Measurements from ENCODE around the gene TNNI3K. TPM values are rescaled to one million over a fixed set of nuclear protein-coding genes. Genes with fewer than 3 reads are reported as not detected.

TNNI3K gene
- polyA plus RNA-seq, 1 experiment = not detected

DNA sequence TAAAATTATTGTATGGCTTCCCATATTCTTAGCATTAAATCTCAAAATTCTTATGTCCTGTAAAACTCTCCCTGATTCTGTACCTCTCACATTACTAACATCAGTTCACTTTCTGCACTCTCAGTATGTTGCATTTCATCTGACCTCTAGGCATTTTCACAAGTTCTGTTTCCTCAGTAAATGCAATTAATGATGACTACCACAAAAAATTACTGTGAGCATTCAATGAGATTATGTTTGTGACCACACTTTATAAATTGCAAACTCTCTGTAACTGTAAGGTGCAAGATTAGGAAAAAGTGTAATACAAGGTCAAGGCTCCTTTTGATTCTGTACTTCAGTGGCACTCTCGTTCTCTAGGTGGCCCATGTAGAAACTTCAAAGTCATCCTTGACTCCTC lies 216.8 kb downstream of the TNNI3K start:
- CTCF ChIA-PET = no interaction called here
- no peaks in the 10 kb centered on the region for H3K27me3 ChIP-seq (ENCODE audit: control insufficient read depth, insufficient read depth, low read length)
- POLR2A ChIA-PET = no interaction called here
- TF ChIP-seq CTCF (IDR thresholded peaks at IDR 0.05; ENCODE audit: insufficient read depth, low read depth, low read length) = no peak
- no peak overlapping the region for H3K4me3 ChIP-seq (ENCODE audit: low read depth, low read length)
- H3K36me3 ChIP-seq (ENCODE audit: control insufficient read depth, insufficient read depth, low read length) = no peaks in the 10 kb centered on the region
- no peak for DNase-seq (ENCODE audit: low read depth)

DNA sequence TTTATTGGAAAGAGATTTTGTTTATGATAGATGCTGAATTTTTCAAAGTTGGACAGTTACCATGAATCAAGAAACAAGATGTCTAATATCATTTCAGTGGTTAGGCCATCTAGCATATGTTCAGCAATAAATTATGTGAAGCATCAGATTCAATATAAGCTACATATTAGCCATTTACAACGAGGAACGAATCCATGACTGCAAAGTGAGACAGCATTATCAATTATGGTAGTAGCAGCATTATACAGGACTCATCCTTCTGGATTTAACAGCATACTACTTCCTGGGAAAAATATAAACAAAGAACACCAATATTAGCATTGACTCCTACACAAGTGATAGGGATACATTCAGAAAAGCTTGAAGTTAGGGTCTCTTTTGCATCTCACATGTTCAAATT lies 218.1 kb downstream of the TNNI3K start:
- CTCF ChIA-PET = no interaction called here

GRCh38 chr1:74455390-74455789 lies 220.2 kb downstream of the TNNI3K start:
- TF ChIP-seq CTCF (IDR thresholded peaks at IDR 0.05; ENCODE audit: insufficient read depth, low read depth, low read length) = no peak
- no peaks in the 10 kb centered on the region for H3K36me3 ChIP-seq (ENCODE audit: control insufficient read depth, insufficient read depth, low read length)
- ChIA-PET CTCF (no interaction called here), POLR2A (no interaction called here)
- no peaks in the 10 kb centered on the region for H3K27me3 ChIP-seq (ENCODE audit: control insufficient read depth, insufficient read depth, low read length)
- no peak overlapping the region for H3K4me3 ChIP-seq (ENCODE audit: low read depth, low read length)
- no peak for DNase-seq (ENCODE audit: low read depth)

More for the DNA sequence above, 218.1 kb downstream of the TNNI3K start:
- TF ChIP-seq CTCF (IDR thresholded peaks at IDR 0.05; ENCODE audit: insufficient read depth, low read depth, low read length) = no peak
- Histone ChIP-seq H3K36me3 (ENCODE audit: control insufficient read depth, insufficient read depth, low read length) (no peaks in the 10 kb centered on the region), H3K27me3 (ENCODE audit: control insufficient read depth, insufficient read depth, low read length) (no peaks in the 10 kb centered on the region), H3K4me3 (ENCODE audit: low read depth, low read length) (no peak overlapping the region)
- POLR2A ChIA-PET = no interaction called here
- no peak for DNase-seq (ENCODE audit: low read depth)

DNA sequence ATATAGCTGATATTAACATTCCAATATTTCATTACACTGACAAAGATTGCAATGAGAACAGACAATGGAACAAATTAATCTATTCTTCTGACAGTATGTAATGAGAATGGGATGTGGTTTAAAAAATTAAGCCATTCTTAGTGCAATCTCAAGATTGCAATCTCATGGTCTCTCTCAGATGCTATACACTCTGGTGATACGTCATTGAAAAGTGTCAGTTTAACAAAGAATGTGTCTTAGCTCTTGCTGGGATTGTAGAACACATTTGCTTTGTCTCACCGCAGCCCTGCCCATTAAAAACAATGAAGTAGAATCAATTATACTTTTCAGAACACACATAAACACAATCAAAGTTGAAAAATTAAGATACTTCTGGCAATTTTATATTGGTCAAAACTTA lies 222.1 kb downstream of the TNNI3K start:
- POLR2A ChIA-PET = no interaction called here
- no peak for DNase-seq (ENCODE audit: low read depth)
- CTCF ChIA-PET = no interaction called here
- H3K4me3 ChIP-seq (ENCODE audit: low read depth, low read length) = no peak overlapping the region
- no peak for TF ChIP-seq CTCF (IDR thresholded peaks at IDR 0.05; ENCODE audit: insufficient read depth, low read depth, low read length)
- H3K27me3 ChIP-seq (ENCODE audit: control insufficient read depth, insufficient read depth, low read length) = no peaks in the 10 kb centered on the region
- H3K36me3 ChIP-seq (ENCODE audit: control insufficient read depth, insufficient read depth, low read length) = no peaks in the 10 kb centered on the region

- CTCF ChIA-PET = no interaction called here
- Histone ChIP-seq H3K4me3 (ENCODE audit: low read depth, low read length) (no peak overlapping the region), H3K36me3 (ENCODE audit: control insufficient read depth, insufficient read depth, low read length) (no peaks in the 10 kb centered on the region), H3K27me3 (ENCODE audit: control insufficient read depth, insufficient read depth, low read length) (no peaks in the 10 kb centered on the region)
- POLR2A ChIA-PET = no interaction called here
- no peak for TF ChIP-seq CTCF (IDR thresholded peaks at IDR 0.05; ENCODE audit: insufficient read depth, low read depth, low read length)
- DNase-seq (ENCODE audit: low read depth) = no peak
Observed at GRCh38 chr1:74463333-74463988, 228.3 kb downstream of the TNNI3K start.
